EH (cell line): ENCODE data around the gene ESYT2.

Experiments used
- DNase-seq: peaks from one replicate; pipeline ENCODE4 v3.0.0-alpha.2; 2015; ENCODE audit warnings: low read depth

Gene ESYT2

DNA sequence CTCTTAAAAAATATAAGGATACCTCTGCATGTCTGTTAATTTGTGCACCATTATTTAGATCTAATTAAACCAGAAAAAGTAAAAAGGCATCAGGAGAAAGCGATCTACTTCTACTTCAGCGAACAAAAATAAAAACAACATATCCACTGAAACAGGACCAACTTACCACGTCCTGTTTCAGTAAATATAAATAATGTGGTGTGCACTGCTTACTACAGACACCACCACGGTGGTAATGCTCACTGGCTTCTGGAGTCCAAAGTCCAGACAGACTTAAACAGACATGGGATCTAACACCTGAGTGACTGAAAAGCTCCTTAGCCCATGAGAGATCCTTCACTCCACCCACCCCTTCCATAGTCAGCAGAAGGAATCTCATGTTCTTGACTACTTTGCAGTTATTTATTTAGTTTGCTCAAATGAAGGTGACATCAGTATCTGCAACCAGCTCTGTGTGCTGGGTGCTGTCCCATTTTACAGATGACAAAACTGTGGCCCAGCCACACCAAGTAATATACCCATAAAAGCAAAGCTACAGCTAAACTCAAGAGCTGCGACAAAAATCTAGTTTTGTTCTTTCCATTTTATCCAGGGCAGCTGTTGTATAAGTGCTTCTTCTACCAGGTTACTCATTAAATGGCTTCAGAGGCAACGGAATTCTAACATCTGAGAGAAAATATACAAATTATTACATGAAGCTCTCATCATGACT lies 62.6 kb downstream of the ESYT2 start:
- DNase-seq = no peak

DNA sequence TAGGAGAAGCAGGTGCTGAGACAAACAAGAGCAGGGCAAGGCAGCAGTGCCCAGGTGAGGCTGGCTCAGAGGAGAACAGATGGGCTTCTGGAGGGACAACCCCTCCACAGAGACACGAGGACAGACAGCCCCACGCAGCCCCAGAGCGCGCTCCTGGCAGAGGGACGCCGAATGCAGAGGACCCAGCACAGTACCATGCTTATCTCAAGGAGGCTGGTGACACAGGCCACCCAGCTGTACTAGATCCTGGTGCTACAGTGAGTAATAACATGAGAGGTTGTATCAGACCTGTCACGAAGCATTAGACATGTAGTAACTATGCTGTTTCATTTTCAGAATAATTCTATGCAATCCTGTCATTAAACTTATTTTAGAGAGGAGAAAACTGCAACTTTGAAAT lies 64.3 kb downstream of the ESYT2 start:
- DNase-seq = no peak

DNA sequence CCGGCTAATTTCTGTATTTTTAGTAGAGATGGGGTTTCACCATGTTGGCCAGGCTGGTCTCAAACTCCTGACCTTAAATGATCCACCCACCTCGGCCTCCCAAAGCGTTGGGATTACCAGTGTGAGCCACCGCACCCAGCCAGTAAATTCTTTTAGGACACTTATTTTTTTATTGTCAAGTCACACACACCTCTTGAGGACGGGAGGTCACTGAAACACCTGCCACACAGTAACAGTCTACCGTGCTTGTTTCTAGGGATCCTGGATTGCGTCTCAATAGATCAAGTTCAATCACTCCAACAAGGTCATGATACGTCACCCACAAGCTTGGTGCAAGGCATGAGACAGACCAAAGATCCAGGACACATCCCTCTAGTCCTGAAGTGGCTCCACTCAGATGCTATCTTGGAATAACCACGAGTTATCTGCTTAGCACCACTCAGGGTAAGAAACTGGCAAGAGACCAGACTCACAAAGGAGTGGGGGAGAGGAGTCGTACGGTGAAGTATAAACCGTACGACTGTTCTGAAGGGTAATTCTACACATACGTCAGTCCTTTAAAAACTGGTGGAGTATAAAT lies 65.8 kb downstream of the ESYT2 start:
- no peak for DNase-seq

DNA sequence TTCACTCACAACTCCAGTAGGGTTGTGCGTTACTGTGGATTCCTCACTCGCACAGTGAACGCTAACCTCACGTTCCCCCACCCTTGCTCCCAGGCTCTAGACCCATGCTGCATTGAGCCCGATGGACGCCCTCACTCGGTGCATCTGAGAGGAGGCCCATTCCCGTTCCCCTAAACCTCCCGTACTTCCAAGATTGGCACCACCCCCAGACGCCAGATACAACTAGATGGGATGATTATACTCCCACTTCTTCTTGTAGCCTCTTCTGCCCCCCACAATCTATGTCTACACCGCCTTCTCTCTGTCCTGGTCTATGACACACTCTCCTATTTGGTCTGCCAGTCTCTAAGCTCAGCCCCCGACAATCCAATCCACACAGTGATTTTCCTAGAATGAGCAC lies 67.4 kb downstream of the ESYT2 start:
- no peak for DNase-seq

DNA sequence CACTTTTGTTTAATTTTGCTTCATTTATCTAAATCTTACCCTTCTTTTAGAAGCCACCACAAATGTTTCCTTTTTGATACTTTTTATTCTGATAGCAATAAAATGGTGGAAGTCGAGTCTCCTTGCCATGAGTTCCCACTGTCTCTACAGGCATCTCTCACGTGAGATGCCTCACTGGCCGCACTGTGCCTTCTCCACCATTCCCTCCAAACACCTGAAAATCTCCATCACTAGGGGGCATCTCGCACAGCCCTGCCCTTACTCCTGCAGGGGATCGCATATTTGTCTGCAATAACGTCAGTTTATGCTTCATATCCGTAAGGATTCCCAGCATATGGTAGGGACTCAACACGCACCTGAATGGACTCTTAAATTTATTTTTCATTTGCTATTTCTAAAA lies 68.4 kb downstream of the ESYT2 start:
- DNase-seq = peak; percentile 10

DNA sequence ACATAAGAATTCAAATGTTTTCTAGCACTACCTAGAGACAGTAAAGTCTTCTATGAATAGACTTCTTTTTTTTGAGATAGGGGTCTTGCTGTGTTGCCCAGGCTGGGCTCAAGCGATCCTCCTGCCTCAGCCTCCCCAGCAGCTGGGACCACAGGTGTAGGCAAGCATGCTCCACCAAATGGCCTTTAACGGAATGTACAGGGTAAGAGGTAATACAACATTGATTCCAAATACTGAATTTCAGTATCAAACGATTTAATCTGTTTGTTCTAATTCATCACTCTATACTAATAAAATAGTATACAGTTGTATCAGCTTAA lies 68.9 kb downstream of the ESYT2 start:
- no peak for DNase-seq

DNA sequence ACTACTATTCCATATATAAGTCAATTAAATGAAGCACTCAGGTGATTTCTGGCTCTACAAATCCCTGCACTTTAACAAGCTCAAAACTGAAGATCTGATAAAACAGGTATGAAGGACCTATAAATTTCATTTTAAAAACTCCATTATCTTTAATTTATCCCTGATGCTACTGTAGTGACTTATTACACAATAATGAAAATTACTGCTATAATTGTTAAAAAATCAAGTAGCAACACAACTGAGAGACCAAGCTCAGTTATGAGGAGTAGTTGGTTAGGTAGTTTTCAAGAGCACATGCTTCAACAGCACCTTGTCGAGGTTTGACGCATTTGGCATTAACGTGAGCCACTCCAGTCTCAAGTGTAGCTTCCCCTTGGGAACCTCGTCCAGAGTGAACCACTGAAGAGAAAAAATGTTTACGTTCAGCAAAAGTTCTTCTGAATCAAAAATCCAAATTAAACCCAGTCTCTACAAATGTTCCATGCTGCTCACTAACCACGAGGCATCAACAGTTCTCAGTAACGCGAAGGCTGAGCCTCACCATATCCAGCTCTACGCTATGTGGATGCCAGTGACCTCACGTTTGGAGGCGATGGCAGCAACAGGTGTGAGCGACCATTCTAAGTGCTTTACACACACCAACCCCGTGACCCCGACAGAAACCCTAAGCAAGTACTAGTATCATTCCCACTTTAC lies 69.4 kb downstream of the ESYT2 start:
- DNase-seq = no peak

DNA sequence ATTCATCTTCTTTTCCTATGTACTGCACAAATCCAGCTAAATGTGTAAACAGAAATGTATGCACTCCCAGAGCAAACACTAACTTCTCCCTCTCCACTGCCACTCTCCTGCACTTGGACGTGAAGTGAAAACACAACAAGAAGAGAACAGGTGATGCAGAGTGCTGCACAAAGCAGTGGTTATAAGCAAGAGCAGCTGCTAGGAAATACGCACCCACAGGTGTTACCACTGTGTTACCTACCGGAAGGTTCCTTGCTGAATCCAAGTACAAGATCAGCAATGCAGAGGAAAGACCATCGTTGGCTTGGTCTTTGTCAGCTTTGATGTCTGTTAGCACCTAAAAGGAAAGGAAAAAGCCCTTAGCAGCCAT lies 70.1 kb downstream of the ESYT2 start:
- DNase-seq = no peak

DNA sequence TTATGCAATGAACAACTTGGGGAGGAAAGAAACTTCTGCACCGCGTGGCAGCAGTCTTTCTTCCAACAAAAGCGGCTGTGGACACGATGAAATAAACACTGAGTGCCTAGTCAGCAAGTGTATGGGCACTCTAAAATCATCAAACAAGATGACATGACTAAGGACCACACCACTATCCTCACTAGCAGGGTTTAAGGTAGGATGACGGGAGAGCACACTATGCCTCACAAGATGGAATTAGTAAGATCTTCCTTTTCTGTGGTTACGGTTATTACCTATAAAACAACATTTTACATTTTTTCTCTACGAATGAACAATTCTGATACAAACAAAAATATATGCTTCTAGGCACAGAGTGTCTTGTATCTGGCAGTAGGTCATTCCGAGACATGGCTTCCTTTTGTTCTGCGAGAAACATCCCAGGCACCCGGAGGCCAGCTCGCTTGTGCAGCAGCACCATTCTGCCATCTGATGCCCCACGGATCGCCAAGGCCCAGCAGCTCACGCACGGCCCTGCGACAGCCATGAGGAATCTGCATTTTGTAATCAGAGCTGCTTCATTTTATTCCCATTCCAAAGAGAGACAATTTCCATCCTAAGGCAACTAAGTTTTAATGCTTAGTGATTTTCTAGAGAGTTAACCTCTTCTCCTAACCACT lies 70.6 kb downstream of the ESYT2 start:
- DNase-seq = no peak

DNA sequence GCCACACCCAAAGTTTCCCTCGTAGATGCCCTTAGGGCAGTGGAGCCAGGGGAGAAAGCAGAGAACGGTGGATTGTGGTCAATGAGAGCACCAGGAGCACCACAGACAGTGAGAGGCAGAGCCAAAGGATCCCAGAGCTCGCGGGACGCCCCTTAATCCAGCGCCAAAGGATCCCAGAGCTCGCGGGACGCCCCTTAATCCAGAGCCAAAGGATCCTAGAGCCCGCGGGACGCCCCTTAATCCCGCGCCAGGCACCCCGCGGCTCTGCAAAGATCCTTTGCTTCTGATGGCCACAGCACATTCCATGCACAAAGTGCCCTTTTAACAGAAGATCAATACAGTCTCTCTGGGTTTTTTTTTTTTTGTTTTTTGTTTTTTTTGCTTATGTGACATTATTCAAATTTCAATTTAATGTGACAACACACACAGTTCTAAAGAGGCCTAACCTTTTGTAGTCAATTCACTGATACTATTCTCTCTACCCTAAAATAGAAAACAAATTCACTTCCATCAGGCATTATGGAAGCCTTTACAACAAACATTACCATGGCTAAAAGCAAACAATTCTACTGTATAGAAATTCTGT lies 71.8 kb downstream of the ESYT2 start:
- DNase-seq = no peak

DNA sequence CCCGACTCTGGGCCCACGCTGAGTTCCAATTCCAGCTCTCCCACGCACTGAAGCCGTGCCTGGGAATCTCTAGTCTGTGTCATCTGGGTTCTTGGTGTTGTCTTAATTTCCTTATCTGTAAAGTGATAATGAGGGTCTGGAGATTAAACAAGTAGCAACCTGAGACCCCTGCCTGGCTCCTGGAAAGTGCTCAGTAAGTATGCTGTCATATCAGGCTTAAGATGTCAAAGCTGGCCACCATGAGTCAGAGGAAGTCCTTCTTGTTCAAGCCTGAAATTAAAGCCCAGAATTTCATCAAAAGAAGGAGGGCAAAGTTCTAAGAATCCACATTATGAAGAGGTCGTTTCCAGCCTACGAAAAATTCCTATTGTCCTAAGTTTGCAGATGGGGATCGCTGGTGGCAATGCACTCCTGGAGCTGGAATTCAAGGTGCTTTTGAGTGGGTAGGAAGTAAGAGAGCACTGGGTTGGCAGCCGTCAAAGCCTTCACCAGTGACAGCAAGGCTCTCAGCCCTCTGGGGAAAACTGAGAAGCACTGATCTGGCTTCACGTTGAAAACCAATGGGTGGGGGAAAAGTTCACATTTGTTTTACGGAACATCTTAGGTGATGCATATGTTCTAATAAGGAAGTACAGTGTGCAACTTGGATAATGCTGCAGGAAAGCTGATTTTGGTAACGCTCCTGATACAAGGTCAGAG lies 74.4 kb downstream of the ESYT2 start:
- DNase-seq = no peak

DNA sequence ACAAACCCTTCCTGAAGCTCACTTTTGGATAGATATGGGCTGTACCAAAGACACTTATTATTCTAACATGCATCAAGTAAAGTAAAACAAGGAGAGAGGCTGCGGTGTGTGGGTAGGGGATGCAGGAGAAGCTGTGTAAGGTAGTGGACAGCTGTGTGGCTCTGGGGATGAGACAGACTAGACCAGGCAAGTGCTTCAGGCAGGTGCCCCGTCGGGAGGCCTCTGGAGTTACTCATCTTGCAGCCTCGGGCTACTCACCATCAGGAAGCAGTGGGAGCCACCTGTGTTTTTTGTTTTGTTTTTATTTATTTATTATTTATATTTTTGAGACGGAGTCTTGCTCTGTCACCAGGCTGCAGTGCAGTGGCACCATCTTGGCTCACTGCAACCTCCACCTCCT lies 75.4 kb downstream of the ESYT2 start:
- no peak for DNase-seq

DNA sequence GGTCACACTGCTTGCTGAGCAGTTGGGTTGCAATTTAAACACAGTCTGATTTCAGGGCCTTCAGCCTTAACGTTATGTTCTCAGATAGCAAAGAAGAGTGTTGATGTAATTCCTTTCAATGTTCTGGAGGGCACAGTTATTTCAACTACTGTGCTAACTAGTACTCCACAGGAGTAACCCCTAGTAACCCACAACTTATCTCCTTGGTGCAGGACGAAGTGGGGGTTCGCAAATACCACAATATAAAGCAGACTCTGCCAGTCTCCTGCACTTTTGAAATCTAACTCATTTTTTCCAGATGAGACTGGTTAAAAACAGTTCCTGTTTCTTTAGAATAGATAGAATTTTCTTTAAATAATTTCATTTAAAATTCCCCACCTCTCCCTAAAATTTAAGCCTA lies 77.6 kb downstream of the ESYT2 start:
- DNase-seq = no peak

DNA sequence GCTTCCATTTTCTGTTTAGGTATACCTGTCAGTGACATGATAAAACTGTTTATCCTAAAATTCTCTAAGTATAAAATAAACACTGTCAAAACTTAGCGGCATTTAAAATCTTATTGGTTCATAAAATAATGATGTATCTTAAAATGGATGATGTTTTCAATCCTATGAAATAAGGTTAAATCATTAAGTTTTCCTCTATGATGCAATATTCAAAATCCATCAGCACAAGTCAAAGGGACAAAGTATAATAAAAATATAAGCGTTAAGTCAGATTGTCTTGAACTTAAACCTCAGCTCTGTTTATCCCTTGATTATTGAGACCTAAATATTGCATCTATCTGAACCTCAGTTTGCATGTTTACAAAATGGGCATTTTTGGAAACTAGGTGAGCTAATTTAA lies 78.1 kb downstream of the ESYT2 start:
- DNase-seq = no peak

DNA sequence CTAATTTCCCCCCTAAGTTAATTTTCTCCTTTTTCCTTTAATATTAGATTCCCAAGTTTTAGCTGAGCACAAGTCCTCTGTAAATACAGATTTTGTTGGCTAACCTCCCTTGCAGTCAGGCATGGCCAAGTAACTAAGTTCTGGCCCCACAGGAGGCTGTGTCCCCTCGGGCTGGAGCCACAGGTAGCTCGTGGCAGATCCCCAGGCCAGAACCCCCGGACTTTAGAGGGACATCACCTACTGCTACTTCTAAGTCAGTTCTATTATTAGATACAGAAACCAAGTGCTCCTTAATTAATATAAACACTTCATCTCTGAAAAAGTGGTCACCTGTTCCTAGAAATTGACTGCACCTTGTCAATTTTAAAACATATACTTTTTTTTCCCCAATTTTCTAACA lies 78.6 kb downstream of the ESYT2 start:
- no peak for DNase-seq

DNA sequence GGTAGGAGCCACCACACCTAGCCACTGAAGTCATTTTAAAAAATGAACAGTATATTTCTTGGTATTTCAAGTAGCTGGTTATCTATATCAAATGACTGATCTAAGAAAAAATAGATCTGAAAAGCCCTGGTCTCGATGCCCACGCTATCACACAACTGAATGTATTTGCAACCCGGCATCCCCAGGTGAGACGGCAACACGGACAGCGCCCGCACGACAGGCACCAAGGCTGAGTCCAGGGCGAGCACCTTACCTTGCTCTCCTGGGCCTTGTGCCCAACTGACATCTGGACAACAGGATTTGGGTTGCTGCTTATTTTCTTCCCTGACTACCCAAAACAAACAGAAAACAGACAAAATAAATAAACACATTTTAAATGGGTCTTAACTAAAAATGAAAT lies 79.9 kb downstream of the ESYT2 start:
- DNase-seq = no peak

DNA sequence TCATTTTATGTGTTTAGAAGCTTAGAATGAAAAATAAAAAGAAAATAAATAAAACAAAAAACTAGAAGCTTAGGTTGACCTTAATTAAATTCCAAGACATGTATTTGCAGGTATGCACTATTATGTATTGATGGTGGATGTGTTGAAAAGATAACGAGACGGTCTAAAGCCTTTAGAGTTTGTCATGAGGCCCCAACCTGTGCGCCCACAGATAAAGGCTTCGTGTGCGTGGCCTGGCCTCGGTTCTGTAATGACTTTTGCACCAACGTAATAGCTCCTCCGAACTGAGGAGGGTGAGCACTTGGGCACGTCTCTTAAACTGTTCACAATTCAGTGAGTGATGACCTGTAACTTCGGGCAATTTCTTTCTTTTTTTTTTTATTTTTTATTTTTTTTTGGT lies 81.0 kb downstream of the ESYT2 start:
- DNase-seq = no peak

DNA sequence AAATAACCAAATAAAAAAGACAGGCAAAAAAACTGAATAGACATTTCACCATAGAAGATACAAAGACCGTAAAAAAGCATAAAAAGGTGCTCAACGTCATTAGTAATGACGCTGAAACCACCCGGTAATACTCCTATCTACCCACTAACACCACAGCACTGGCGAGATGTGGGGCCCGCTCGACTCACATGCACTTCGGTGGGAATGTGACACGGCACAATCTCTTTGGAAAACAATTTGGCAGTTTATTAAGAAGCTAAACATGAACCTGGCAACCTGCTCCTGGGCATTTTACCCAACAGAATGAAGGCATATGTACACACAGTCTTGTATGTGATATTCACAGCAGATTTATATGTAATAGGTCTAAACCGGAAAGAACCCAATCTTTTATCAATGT lies 81.9 kb downstream of the ESYT2 start:
- DNase-seq = no peak

DNA sequence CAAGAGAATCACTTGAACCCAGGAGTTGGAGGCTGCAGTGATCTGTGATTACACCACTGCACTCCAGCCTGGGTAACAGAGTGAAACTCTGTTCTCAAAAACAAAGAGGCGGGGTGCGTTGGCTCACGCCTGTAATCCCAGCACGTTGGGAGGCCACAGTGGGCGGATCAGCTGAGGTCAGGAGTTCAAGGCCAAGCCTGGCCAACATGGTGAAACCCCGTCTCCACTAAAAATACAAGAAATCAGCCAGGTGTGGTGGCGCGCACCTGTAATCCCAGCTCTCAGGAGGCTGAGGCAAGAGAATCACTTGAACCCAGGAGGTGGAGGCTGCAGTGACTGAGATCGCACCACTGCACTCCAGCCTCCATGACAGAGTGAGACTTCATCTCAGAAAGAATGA lies 82.4 kb downstream of the ESYT2 start:
- no peak for DNase-seq

DNA sequence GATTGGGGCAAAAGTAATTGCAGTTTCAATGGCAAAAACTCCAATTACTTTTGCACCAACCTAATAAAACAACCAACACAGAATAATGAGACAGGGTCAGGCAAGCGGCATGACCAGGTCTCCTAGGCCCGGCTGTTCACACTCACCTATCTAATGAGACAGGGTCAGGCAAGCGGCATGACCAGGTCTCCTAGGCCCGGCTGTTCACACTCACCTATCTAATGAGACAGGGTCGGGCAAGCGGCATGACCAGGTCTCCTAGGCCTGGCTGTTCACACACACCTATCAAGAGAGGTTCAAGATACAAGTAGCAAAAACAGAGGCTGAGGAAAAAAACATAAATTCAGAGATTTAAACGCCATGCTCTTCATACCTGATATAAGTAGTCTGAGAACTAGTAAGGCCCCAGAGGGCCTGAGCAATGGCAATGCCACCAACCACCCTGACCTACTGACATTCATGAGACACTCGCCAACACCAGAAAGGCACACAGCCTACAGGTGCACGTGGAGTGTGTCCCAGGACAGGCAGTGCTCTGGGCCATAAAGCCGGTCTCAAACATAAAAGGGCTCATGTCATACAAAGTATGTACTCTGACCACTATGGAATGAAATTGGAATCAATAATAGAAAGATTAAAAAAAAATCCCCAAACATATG lies 84.1 kb downstream of the ESYT2 start:
- no peak for DNase-seq

DNA sequence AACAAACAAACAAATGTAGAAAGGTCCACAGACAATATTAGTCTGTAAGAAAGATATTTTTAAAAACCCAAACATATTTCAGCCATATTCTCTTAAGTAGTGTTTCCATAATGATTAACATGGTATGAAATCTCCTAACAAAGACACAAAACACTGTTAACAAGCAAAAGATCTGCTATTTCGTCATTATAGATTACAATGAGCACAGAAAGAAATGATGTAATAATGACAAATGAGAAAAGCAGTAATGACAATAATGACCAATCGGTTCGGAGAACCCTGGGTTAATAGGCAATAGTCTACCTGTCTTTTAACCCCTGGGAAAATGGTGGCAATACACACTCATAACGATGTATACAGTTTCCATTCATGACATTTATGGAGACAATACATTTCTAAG lies 85.2 kb downstream of the ESYT2 start:
- no peak for DNase-seq

DNA sequence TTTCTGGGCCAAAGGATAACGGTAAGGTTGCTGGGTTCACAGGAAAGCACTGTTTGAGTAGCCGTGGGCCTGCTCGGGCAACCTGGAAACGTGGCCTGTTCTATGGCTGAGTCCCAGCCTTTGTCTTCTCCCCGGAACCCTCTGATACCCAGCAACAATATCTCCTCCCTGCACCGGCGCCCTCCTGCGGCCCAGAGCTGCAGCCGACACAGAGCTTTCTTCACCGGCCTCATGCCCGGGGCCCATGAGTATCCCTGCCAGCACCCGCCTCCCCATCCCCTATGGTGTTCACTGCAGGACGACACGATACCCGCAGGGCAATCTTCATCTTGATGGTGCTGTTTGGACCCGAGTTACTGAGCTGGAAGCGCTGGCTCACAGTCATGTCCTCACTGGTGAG lies 86.1 kb downstream of the ESYT2 start:
- DNase-seq = no peak
